Fibroblast of skin of scalp (primary cell): ENCODE measurements around the gene CBX6.

Experiments
- DNase-seq: peaks from one replicate; pipeline ENCODE4 v3.0.0-alpha.2; 2013

Gene CBX6

GRCh38 chr22:38873469-38874411 lies 1.7 kb upstream of the CBX6 start:
- DNase-seq = no peak

GRCh38 chr22:38872831-38873248 lies 824 bp upstream of the CBX6 start:
- DNase-seq = no peak

- no peak for DNase-seq
Measured at GRCh38 chr22:38871360-38872171, 450 bp downstream of the CBX6 start.

GRCh38 chr22:38870791-38871359 lies 1.1 kb downstream of the CBX6 start:
- DNase-seq = no peak

- DNase-seq = peak; percentile 83
Measured at GRCh38 chr22:38870312-38870741, 1.7 kb downstream of the CBX6 start.

GRCh38 chr22:38869663-38870062 lies 2.4 kb downstream of the CBX6 start:
- DNase-seq = no peak

GRCh38 chr22:38868886-38869381 lies 3.1 kb downstream of the CBX6 start:
- peak; percentile 73 for DNase-seq

- DNase-seq = no peak
Measured at GRCh38 chr22:38868286-38868721, 3.7 kb downstream of the CBX6 start.

GRCh38 chr22:38867471-38868285 lies 4.3 kb downstream of the CBX6 start:
- no peak for DNase-seq

- no peak for DNase-seq
Measured at GRCh38 chr22:38867124-38867455, 4.9 kb downstream of the CBX6 start.

- DNase-seq = no peak
Measured at GRCh38 chr22:38866399-38867123, 5.5 kb downstream of the CBX6 start.

GRCh38 chr22:38866024-38866398 lies 6.0 kb downstream of the CBX6 start:
- DNase-seq = no peak

- no peak for DNase-seq
Measured at GRCh38 chr22:38865201-38866023, 6.6 kb downstream of the CBX6 start.

- DNase-seq = no peak
Measured at GRCh38 chr22:38864361-38865191, 7.4 kb downstream of the CBX6 start.

- DNase-seq = no peak
Measured at GRCh38 chr22:38863531-38864131, 8.4 kb downstream of the CBX6 start.

- DNase-seq = no peak
Measured at GRCh38 chr22:38862375-38863329, 9.4 kb downstream of the CBX6 start.

GRCh38 chr22:38861927-38862326 lies 10.1 kb downstream of the CBX6 start:
- no peak for DNase-seq
